Upper lobe of left lung (tissue), 6 donors: Measurements from ENCODE around the gene LENG1. TPM values are rescaled to one million over a fixed set of nuclear protein-coding genes. Genes with fewer than 3 reads are reported as not detected.
A peak's percentile ranks its signal among the peaks of the same experiment; 100 is the strongest.

Source experiments
- ATAC-seq, 2 donors: fragments of 200-7000 bp; cut with Tn5 transposase; one replicate each; pipeline ENCODE4 v1.9.1; 2022; ENCODE audit warnings: mild to moderate bottlenecking in 2 of 2, moderate library complexity in 2 of 2; ENCODE audit not compliant: low FRiP score in 2 of 2
- DNase-seq, 2 donors: peaks; one replicate each; pipeline ENCODE4 v3.0.0-alpha.2; 2019 to 2020
- H3K27ac ChIP-seq, 4 donors: fragments of 200-600 bp; sonication (generic); one replicate each; pipeline ENCODE4 v1.5.1; 2016 to 2019
- H3K27me3 ChIP-seq, 4 donors: fragments of 200-600 bp; sonication (generic); one replicate each; pipeline ENCODE4 v1.5.1; 2017 to 2019
- H3K36me3 ChIP-seq, 4 donors: fragments of 200-600 bp; sonication (generic); one replicate each; pipeline ENCODE4 v1.5.1; 2016 to 2019
- H3K4me1 ChIP-seq, 4 donors: fragments of 200-600 bp; sonication (generic); one replicate each; pipeline ENCODE4 v1.5.1; 2018 to 2019
- H3K4me3 ChIP-seq, 4 donors: fragments of 200-600 bp; sonication (generic); one replicate each; pipeline ENCODE4 v1.5.1; 2017 to 2019; ENCODE audit warnings: mild to moderate bottlenecking in 2 of 4, moderate library complexity in 1 of 4
- H3K9me3 ChIP-seq, 4 donors: fragments of 200-600 bp; sonication (generic); one replicate each; pipeline ENCODE4 v1.5.1; 2018 to 2019
- CTCF ChIP-seq, 6 experiments: fragments of 450-650 bp in 4 of 6; fragments of 200-600 bp in 2 of 6; sonication (generic) in 2 of 6; IDR thresholded peaks; one replicate each; pipeline ENCODE4 v1.5.1; 2016 to 2019; ENCODE audit warnings: antibody characterized with exemption in 6 of 6
- EP300 ChIP-seq, 4 donors: sonication (generic); formaldehyde crosslinking; IDR thresholded peaks; one replicate each; pipeline ENCODE4 v1.5.1; 2017; ENCODE audit warnings: antibody characterized with exemption in 4 of 4, control low read depth in 2 of 4
- POLR2A ChIP-seq, 4 donors: fragments of 450-650 bp; IDR thresholded peaks; one replicate each; pipeline ENCODE4 v1.5.1; 2016 to 2017; ENCODE audit warnings: antibody characterized with exemption in 4 of 4, mild to moderate bottlenecking in 2 of 4
- POLR2AphosphoS5 ChIP-seq, 2 donors: sonication (generic); formaldehyde crosslinking; IDR thresholded peaks; one replicate each; pipeline ENCODE4 v1.5.1; 2017; ENCODE audit warnings: antibody characterized with exemption in 2 of 2
- WGBS, 2 donors: methylation state at CpG; one replicate each; pipeline ENCODE4 v1.1.5; 2017 to 2018; 5-methylcytosine and 5-hydroxymethylcytosine counted together
- total RNA-seq, 6 donors: library from RNA; depleted of rRNA in 4 of 6; stranded (reverse); fragments of >200 nt in 4 of 6; gene quantifications; one replicate each; pipeline versions ENCODE4 v1.1.0 to v1.2.1, GENCODE V29; 2016 to 2021
- donor health status: DM: no; HTN: no; CAD: no; lungs with moderate emphysema.
- donor health status: DM: no; HTN: yes; CAD: no; lungs with severe emphysema.

LENG1 gene
- total RNA-seq, 6 donors from 2014 or later, result 8.5 to 16.8 (median 9.4) TPM

- ATAC-seq (no peak), DNase-seq (no peak)
- H3K27ac ChIP-seq, result no peak overlapping the region
- WGBS, 2 donors, result 88 to 100% methylated on average over 2 to 6 of the region's 12 CpGs
- H3K4me3 ChIP-seq, result no peak overlapping the region
- peaks cover 28 to 100% (median 97%) of the 10 kb centered on the region in 4 donors for H3K36me3 ChIP-seq
- H3K4me1 ChIP-seq, result peaks cover 0 to 5% (median 0%) of the 10 kb centered on the region in 4 donors
- no peaks in the 10 kb centered on the region for H3K9me3 ChIP-seq
- TF ChIP-seq EP300 (IDR thresholded peaks at IDR 0.05) (no peak), POLR2AphosphoS5 (IDR thresholded peaks at IDR 0.05) (no peak), POLR2A (IDR thresholded peaks at IDR 0.05) (no peak), CTCF (IDR thresholded peaks at IDR 0.05) (no peak)
- H3K27me3 ChIP-seq, result no peaks in the 10 kb centered on the region
Measured at GRCh38 chr19:54152267-54152666, 7.3 kb downstream of the LENG1 start.

GRCh38 chr19:54151362-54152035 is 8.0 kb downstream of the LENG1 start:
- no peak for ATAC-seq
- H3K4me1 ChIP-seq, result no peaks in the 10 kb centered on the region
- no peak overlapping the region for H3K27ac ChIP-seq
- no peak overlapping the region for H3K4me3 ChIP-seq
- H3K36me3 ChIP-seq, result peaks cover 36 to 100% (median 97%) of the 10 kb centered on the region in 4 donors
- no peaks in the 10 kb centered on the region for H3K27me3 ChIP-seq
- DNase-seq, result no peak
- no peaks in the 10 kb centered on the region for H3K9me3 ChIP-seq
- TF ChIP-seq POLR2A (IDR thresholded peaks at IDR 0.05) (no peak), POLR2AphosphoS5 (IDR thresholded peaks at IDR 0.05) (no peak), EP300 (IDR thresholded peaks at IDR 0.05) (no peak), CTCF (IDR thresholded peaks at IDR 0.05) (no peak)
- 89 to 94% methylated on average over 19 to 23 of the region's 23 CpGs for WGBS, 2 donors

GRCh38 chr19:54149021-54149812 is 10.3 kb downstream of the LENG1 start:
- TF ChIP-seq POLR2AphosphoS5 (IDR thresholded peaks at IDR 0.05) (no peak), POLR2A (IDR thresholded peaks at IDR 0.05) (no peak), CTCF (IDR thresholded peaks at IDR 0.05) (no peak), EP300 (IDR thresholded peaks at IDR 0.05) (no peak)
- no peak for ATAC-seq
- DNase-seq, result no peak
- 80 to 88% methylated on average over 9 to 12 of the region's 12 CpGs for WGBS, 2 donors
- H3K9me3 ChIP-seq, result no peaks in the 10 kb centered on the region
- H3K4me3 ChIP-seq, result no peak overlapping the region
- peaks cover 49 to 100% (median 97%) of the 10 kb centered on the region in 4 donors for H3K36me3 ChIP-seq
- H3K27me3 ChIP-seq, result no peaks in the 10 kb centered on the region
- H3K4me1 ChIP-seq, result no peaks in the 10 kb centered on the region
- H3K27ac ChIP-seq, result no peak overlapping the region

GRCh38 chr19:54148158-54148557 is 11.4 kb downstream of the LENG1 start:
- no peaks in the 10 kb centered on the region for H3K9me3 ChIP-seq
- H3K36me3 ChIP-seq, result peaks cover 51 to 100% (median 97%) of the 10 kb centered on the region in 4 donors
- H3K4me1 ChIP-seq, result no peaks in the 10 kb centered on the region
- 84 to 91% methylated on average over 5 to 19 of the region's 19 CpGs for WGBS, 2 donors
- no peak overlapping the region for H3K4me3 ChIP-seq
- TF ChIP-seq CTCF (IDR thresholded peaks at IDR 0.05), result no peak
- TF ChIP-seq EP300 (IDR thresholded peaks at IDR 0.05), result no peak
- TF ChIP-seq POLR2AphosphoS5 (IDR thresholded peaks at IDR 0.05), result no peak
- TF ChIP-seq POLR2A (IDR thresholded peaks at IDR 0.05), result no peak
- DNase-seq, result peak in 1 of 2 donors; percentile 78
- no peak overlapping the region for H3K27ac ChIP-seq
- no peaks in the 10 kb centered on the region for H3K27me3 ChIP-seq
- ATAC-seq, result no peak
